GM12878 (cell line): ENCODE results near the gene STARD13. TPM values are rescaled to one million over a fixed set of nuclear protein-coding genes. Genes with fewer than 3 reads are reported as not detected.

ENCODE experiments used
- ATAC-seq: fragments of 200-7000 bp; cut with Tn5 transposase; 3 replicates; pipeline ENCODE4 v1.9.1; 2020; ENCODE audit warnings: mild to moderate bottlenecking, moderate library complexity
- BruUV-seq: library from RNA; stranded (reverse); fragments of 400-500 nt; replicated peaks from 2 replicates; lab custom pipeline; 2021; lab: Mats Ljungman, UMichigan
- CTCF ChIA-PET: fragments of 300-600 bp; sonication (Branson Sonifier 250); formaldehyde crosslinking; extraction: SDS; loops from one replicate; lab custom pipeline; 2021; ENCODE audit warnings: inconsistent platforms; lab: Yijun Ruan, JAX
- POLR2A ChIA-PET: fragments of 350-600 bp; formaldehyde crosslinking; extraction: SDS; loops from one replicate; lab custom pipeline; 2021; ENCODE audit warnings: inconsistent platforms; lab: Charles Lee
- RAD21 ChIA-PET: fragments of 300-600 bp; sonication (Branson Sonifier 250); formaldehyde crosslinking; loops from one replicate; lab custom pipeline; 2023; ENCODE audit warnings: antibody characterized with exemption; ENCODE audit not compliant: unreplicated experiment; lab: Charles Lee
- SMC1A ChIA-PET: fragments of 300-600 bp; sonication (Branson Sonifier 250); formaldehyde crosslinking; loops from one replicate; lab custom pipeline; 2023; ENCODE audit not compliant: unreplicated experiment, uncharacterized antibody; lab: Charles Lee
- DNase-seq: peaks from one replicate; pipeline ENCODE4 v3.0.0-alpha.2; 2011; ENCODE audit warnings: low read depth, low spot score
- FAIRE-seq: peaks from 3 replicates; lab custom pipeline; 2011; peaks lifted over from hg19 to GRCh38; lab: Jason Lieb, UNC
- H2AFZ ChIP-seq: 2 replicates; pipeline ENCODE4 v1.6.0; 2011; ENCODE audit warnings: low read depth, low read length, control low read depth; ENCODE audit not compliant: control insufficient read depth
- H3K27ac ChIP-seq: 2 replicates; pipeline ENCODE4 v1.5.1; 2011; ENCODE audit warnings: control low read depth; ENCODE audit not compliant: control insufficient read depth, insufficient read depth
- H3K27me3 ChIP-seq, 2 experiments: replicated peaks in 1 of 2; 2 replicates each; pipeline versions ENCODE4 v1.6.0 to v1.6.1; 2011; ENCODE audit warnings: low read length in 1 of 2; ENCODE audit not compliant: control insufficient read depth in 2 of 2, insufficient read depth in 2 of 2
- H3K36me3 ChIP-seq, 2 experiments: 2 replicates each; pipeline ENCODE4 v1.5.1; 2011; ENCODE audit warnings: low read length in 1 of 2; ENCODE audit not compliant: control insufficient read depth in 2 of 2, insufficient read depth in 2 of 2
- H3K4me1 ChIP-seq: 2 replicates; pipeline ENCODE4 v1.6.1; 2011; ENCODE audit warnings: mild to moderate bottlenecking, low read length, moderate library complexity, mixed read lengths; ENCODE audit not compliant: control insufficient read depth, insufficient read depth
- H3K4me2 ChIP-seq: 2 replicates; pipeline ENCODE4 v1.6.0; 2011; ENCODE audit warnings: control low read depth; ENCODE audit not compliant: control insufficient read depth, insufficient read depth
- H3K4me3 ChIP-seq: fragments of 200-600 bp; sonication (generic); 2 replicates; pipeline ENCODE4 v1.5.1; 2016
- H3K79me2 ChIP-seq: 2 replicates; pipeline ENCODE4 v1.6.0; 2011; ENCODE audit warnings: low read length; ENCODE audit not compliant: control insufficient read depth, insufficient read depth
- H3K9ac ChIP-seq: 2 replicates; pipeline ENCODE4 v1.8.0; 2011; ENCODE audit warnings: low read length, control low read depth, mixed read lengths; ENCODE audit not compliant: control insufficient read depth, insufficient read depth
- H3K9me3 ChIP-seq: replicated peaks from 3 replicates; pipeline ENCODE4 v1.5.1; 2011; ENCODE audit warnings: mild to moderate bottlenecking, low read length; ENCODE audit not compliant: control insufficient read depth, insufficient read depth
- H4K20me1 ChIP-seq: 2 replicates; pipeline ENCODE4 v1.6.0; 2011; ENCODE audit not compliant: control insufficient read depth, insufficient read depth
- ATF2 ChIP-seq: IDR thresholded peaks from 2 replicates; pipeline ENCODE4 v1.6.1; 2012; ENCODE audit warnings: low read length, inconsistent platforms
- KAT2A ChIP-seq: conservative IDR thresholded peaks from 2 replicates; pipeline ENCODE4 v1.6.1; 2011; ENCODE audit warnings: low read depth, low read length; ENCODE audit not compliant: control insufficient read depth
- USF1 ChIP-seq: IDR thresholded peaks from 2 replicates; pipeline ENCODE4 v1.6.1; 2011; ENCODE audit warnings: borderline replicate concordance, low read depth, mild to moderate bottlenecking, moderate library complexity, mixed read lengths, low read length; ENCODE audit not compliant: insufficient read depth; ENCODE audit errors: extremely low read length
- ZNF384 ChIP-seq: IDR thresholded peaks from 2 replicates; pipeline ENCODE4 v1.6.1; 2012; ENCODE audit warnings: low read depth, mild to moderate bottlenecking, low read length, improper control_type of control experiment, borderline replicate concordance
- WGBS: methylation state at CpG from one replicate; pipeline ENCODE4 v1.1.6; 2016; ENCODE audit warnings: low lambda C conversion rate; ENCODE audit not compliant: insufficient replicate concordance, insufficient coverage; ENCODE audit errors: missing lambda C conversion rate; 5-methylcytosine and 5-hydroxymethylcytosine counted together
- in situ Hi-C: fragments of 300-500 bp; cut with MboI; formaldehyde crosslinking; loops from 9 replicates; pipeline ENCODE4 v1.14.3; 2018; ENCODE audit warnings: mixed read lengths
- intact Hi-C: fragments of 100-400 bp; cut with micrococcal nuclease; formaldehyde crosslinking; loops from one replicate; pipeline ENCODE4 v1.14.2; 2022; ENCODE audit not compliant: unreplicated experiment
- polyA plus RNA-seq, 11 experiments: library from polyadenylated mRNA; depleted of rRNA in 4 of 11; unstranded in 6 of 11; stranded (reverse) in 5 of 11; fragments of >200 nt; fragmentation: Nextera tagmentation in 4 of 11; fragmentation: Illumina TruSeq in 1 of 11; extraction: Ambion mirVana in 4 of 11; extraction: Trizol in 1 of 11; gene quantifications; 1 replicate in 1 of 11; 2 replicates in 10 of 11; pipeline versions ENCODE4 v1.2.1 to v1.2.3, GENCODE V29; 2011 to 2016; ENCODE audit warnings: inconsistent platforms in 2 of 11, missing spikeins in 2 of 11, low read depth in 1 of 11
- total RNA-seq, 4 experiments: library from RNA; depleted of rRNA in 3 of 4; stranded (reverse); fragments of >200 nt in 3 of 4; fragmentation: Illumina TruSeq in 1 of 4; extraction: Trizol in 1 of 4; gene quantifications; 2 replicates each; pipeline versions ENCODE4 v1.2.1 to v1.2.3, GENCODE V29; 2013 to 2021

The STARD13 gene
- total and polyA plus RNA-seq, 10 of the 15 experiments (the other 5 are each of a cell fraction or from before 2014, with no cell fraction given), result 4.0 to 41.6 (median 10.1) TPM

- RAD21 ChIA-PET, result interaction anchor here (0.6 to 1.1 kb wide), 3 partner anchors 10 to 33 kb away, joined by 3 to 5 read pairs (median 4); no protein-coding TSS in a partner anchor
- Histone ChIP-seq H3K27me3 (no peaks in the 10 kb centered on the region), H3K4me2 (no peak overlapping the region), H3K36me3 (peaks cover 23 to 24% of the 10 kb centered on the region in 2 experiments), H4K20me1 (no peaks in the 10 kb centered on the region), H3K9me3 (no peaks in the 10 kb centered on the region), H2AFZ (no peak overlapping the region)
- CTCF ChIA-PET, result interaction anchor here (0.9 to 1.1 kb wide), 2 partner anchors 18 to 21 kb away, joined by 4 to 5 read pairs; no protein-coding TSS in a partner anchor
- DNase-seq (no peak), FAIRE-seq (no peak)
- intact Hi-C loops, result no loop called here
- POLR2A ChIA-PET, result no interaction called here
- SMC1A ChIA-PET, result interaction anchor here (1.5 kb wide), 1 partner anchor 27 kb away, joined by 5 read pairs; no protein-coding TSS in a partner anchor
- TF ChIP-seq ATF2, result no peak
- no peak for TF ChIP-seq ZNF384
- TF ChIP-seq KAT2A, result no peak
- no peak for TF ChIP-seq USF1
- TF ChIP-seq, all 136 proteins: peak for 0
- no peaks in the 10 kb centered on the region; the same call in 1 of the 2 replicates for H3K79me2 ChIP-seq
- 97% methylated on average over 5 of the region's 5 CpGs for WGBS
- no peak overlapping the region for H3K9ac ChIP-seq
- H3K4me3 ChIP-seq, result no peak overlapping the region
- BruUV-seq, result no TSS peak
- peaks cover 24% of the 10 kb centered on the region for H3K4me1 ChIP-seq
- no peak for ATAC-seq
- in situ Hi-C loops, result no loop called here
- H3K27ac ChIP-seq, result no peak overlapping the region
These were observed 171.4 kb downstream of the STARD13 start for GRCh38 chr13:33114146-33114545.
